Stimulated activated naive CD8-positive, alpha-beta T cell treated with anti-CD3 and anti-CD28 coated beads, Interleukin-15, Interleukin-2, amounts not matched to agents 100 ng/mL and 50 ng/mL, for 24 hours (primary cell): ENCODE data around the gene HDAC11.
"Not testable (repeated sequence)": the region's sequence is repeated elsewhere in the genome, so short reads cannot be mapped to it uniquely, and the experiment has no call there.

Experiments used
- H3K27ac Mint-ChIP-seq: one replicate; pipeline ENCODE4 v1.8.0; 2021; ENCODE audit warnings: mild to moderate bottlenecking, mixed read lengths
- H3K27me3 Mint-ChIP-seq: one replicate; pipeline ENCODE4 v1.8.0; 2021; ENCODE audit warnings: mixed read lengths
- H3K36me3 Mint-ChIP-seq: one replicate; pipeline ENCODE4 v1.8.0; 2021; ENCODE audit warnings: low read depth, mixed read lengths
- H3K4me1 Mint-ChIP-seq: one replicate; pipeline ENCODE4 v1.8.0; 2021; ENCODE audit warnings: low read depth, mixed read lengths
- H3K4me3 Mint-ChIP-seq: one replicate; pipeline ENCODE4 v1.8.0; 2021; ENCODE audit warnings: mild to moderate bottlenecking, mixed read lengths
- H3K9me3 Mint-ChIP-seq: one replicate; pipeline ENCODE4 v1.8.0; 2021; ENCODE audit warnings: mixed read lengths

HDAC11 gene

GRCh38 chr3:13479582-13480339 lies at the start of gene HDAC11:
Gene HDAC11 (plus strand): TSS chr3:13480306. CDS start chr3:13480348, 42 bp downstream.
- no peaks in the 10 kb centered on the region for H3K9me3 Mint-ChIP-seq
- no peaks in the 10 kb centered on the region for H3K27me3 Mint-ChIP-seq
- no peaks in the 10 kb centered on the region for H3K36me3 Mint-ChIP-seq
- peaks cover 16% of the 10 kb centered on the region for H3K4me1 Mint-ChIP-seq
- peak within 1 kb of the TSS; percentile 81 for H3K27ac Mint-ChIP-seq
- H3K4me3 Mint-ChIP-seq = peak within 1 kb of the TSS; percentile 88

GRCh38 chr3:13430411-13430875 lies 49.7 kb upstream of the HDAC11 start:
- not testable (repeated sequence) for H3K27ac Mint-ChIP-seq, H3K4me3 Mint-ChIP-seq, H3K36me3 Mint-ChIP-seq, H3K9me3 Mint-ChIP-seq, H3K27me3 Mint-ChIP-seq
- H3K4me1 Mint-ChIP-seq = peaks cover 24% of the 10 kb centered on the region

- Mint-ChIP-seq H3K27ac (no peak overlapping the region), H3K36me3 (no peaks in the 10 kb centered on the region), H3K9me3 (no peaks in the 10 kb centered on the region), H3K4me3 (no peak overlapping the region), H3K4me1 (peaks cover 18% of the 10 kb centered on the region), H3K27me3 (no peaks in the 10 kb centered on the region)
These were observed 48.0 kb upstream of the HDAC11 start for GRCh38 chr3:13432093-13432492.

DNA sequence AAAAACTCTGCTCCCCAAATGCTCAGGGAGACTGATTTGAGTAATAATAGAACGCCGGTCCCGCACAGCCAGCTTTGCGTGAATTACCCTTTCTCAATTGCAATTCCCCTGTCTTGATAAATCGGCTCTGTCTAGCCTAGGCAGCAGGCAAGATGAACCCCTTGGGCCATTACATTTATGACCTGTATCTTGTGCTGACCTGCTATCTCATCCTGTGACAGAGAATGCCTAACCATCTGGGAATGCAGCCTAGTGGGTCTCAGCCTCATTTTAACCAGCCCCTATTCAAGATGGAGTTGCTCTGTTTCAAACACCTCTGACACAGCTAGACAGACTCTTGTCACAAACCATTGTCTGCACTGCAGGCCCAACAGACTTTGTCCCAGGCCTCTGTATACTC lies 46.2 kb upstream of the HDAC11 start:
- no peak overlapping the region for H3K27ac Mint-ChIP-seq

DNA sequence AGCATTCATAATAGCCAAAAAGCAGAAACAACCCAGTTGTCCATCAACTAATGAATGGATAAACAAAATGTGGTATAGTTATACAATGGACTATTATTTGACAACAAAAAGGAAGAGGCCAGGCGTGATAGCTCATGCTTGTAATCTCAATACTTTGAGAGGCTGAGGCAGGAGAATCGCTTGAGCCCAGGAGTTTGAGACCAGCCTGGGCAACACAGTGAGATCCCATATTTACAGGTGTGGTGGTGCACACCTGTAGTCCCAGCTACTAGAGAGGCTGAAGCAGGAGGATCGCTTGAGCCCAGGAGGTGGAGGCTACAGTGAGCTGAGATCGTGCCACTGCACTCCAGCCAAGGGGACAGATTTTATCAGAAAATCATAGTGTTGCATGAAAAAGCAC lies 43.9 kb upstream of the HDAC11 start:
- H3K4me3 Mint-ChIP-seq, H3K27ac Mint-ChIP-seq, H3K9me3 Mint-ChIP-seq, H3K27me3 Mint-ChIP-seq, H3K4me1 Mint-ChIP-seq, H3K36me3 Mint-ChIP-seq: not testable (repeated sequence)

More for the DNA sequence above, 46.2 kb upstream of the HDAC11 start:
- Mint-ChIP-seq H3K27me3 (no peaks in the 10 kb centered on the region), H3K4me1 (peaks cover 4% of the 10 kb centered on the region), H3K9me3 (no peaks in the 10 kb centered on the region), H3K36me3 (no peaks in the 10 kb centered on the region), H3K4me3 (no peak overlapping the region)

DNA sequence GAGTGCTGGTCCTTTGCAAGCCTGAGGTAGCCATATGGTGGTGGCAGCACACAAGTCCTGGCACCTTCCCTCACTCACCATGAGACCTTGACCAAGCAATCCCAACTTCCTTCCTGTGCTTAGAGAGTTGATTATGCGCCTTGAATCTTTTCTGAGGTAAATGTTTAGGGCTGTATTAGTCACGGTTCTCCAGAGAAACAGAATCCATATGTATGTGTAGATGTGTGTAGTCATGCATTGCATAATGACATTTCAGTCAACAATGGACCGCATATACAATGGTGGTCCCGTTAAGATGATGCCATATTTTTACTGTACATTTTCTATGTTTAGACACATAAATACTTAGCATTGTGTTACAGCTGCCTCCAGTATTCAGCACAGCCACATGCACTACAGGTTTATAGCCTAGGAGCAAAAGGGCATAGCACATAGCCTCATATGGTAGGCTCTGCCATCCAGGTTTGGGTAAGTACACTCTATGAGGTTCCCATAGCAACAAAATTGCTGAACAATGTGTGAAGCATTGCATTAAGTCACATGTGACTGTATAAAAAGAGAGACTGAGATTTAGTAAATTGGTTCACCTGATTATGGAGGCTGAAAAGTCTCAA lies 39.8 kb upstream of the HDAC11 start:
- Mint-ChIP-seq H3K27me3 (no peaks in the 10 kb centered on the region), H3K4me3 (no peak overlapping the region), H3K4me1 (no peaks in the 10 kb centered on the region), H3K36me3 (no peaks in the 10 kb centered on the region), H3K9me3 (no peaks in the 10 kb centered on the region), H3K27ac (no peak overlapping the region)

- not testable (repeated sequence) for H3K9me3 Mint-ChIP-seq, H3K4me1 Mint-ChIP-seq, H3K4me3 Mint-ChIP-seq, H3K27ac Mint-ChIP-seq, H3K36me3 Mint-ChIP-seq, H3K27me3 Mint-ChIP-seq
These were observed 37.2 kb upstream of the HDAC11 start for GRCh38 chr3:13442882-13443281.

DNA sequence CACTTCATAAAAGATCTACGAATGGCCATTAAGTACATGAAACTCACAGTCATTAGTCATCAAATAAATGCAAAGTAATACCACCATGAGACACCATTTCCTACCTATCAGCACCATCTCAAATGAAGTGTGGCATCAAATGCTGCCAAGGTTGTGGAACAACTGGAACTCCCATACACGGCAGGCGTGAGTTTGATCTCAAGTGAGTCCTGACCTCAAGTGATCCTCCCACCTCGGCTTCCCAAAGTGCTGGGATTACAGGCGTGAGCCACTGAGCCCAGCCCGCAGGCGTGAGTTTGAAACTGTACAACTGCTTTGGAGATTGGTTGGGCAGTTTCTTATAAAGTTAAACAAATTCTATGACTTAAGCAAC lies 28.8 kb upstream of the HDAC11 start:
- Mint-ChIP-seq H3K27ac (peak overlapping the region; percentile 88), H3K4me1 (peaks cover 25% of the 10 kb centered on the region), H3K9me3 (no peaks in the 10 kb centered on the region), H3K27me3 (no peaks in the 10 kb centered on the region), H3K36me3 (no peaks in the 10 kb centered on the region), H3K4me3 (peak overlapping the region; percentile 84)

DNA sequence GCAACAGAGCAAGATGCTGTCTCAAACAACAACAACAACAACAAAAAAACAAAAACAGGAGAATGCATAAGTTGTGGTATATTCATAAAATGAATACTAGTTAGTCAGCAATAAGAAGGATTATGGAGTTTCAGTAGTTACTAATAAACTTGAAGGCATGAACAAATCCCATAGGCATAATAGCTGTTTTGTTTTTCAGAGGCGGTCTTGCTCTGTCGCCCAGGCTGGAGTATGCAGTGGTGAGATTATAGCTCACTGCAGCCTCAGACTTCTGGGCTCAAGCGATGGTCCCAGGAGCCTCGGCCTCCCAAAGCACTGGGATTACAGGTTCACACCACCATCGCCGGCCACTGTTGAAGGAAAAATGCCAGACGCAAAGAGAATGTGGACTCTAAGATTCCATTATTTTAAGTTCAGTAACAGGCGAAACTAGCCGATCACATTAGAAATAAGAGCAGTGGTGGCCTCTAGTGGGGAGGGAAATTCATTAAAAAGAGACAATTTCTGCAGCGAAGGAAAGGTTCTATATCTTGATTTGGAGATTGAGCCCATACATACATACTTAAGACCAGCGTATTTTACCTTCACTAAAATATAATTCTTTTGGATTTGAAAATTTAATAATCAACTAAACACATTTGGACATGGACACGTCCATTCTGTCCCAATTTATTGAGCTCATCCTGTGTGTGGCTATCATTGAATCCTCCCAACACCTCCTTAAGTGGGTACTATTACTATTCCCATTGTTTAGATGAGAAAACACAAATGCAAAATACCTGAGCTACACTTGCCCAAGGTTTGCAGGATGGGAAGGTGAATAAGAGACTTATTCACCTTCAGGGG lies 27.4 kb upstream of the HDAC11 start:
- H3K4me3 Mint-ChIP-seq = peak overlapping the region; percentile 84
- no peaks in the 10 kb centered on the region for H3K9me3 Mint-ChIP-seq
- H3K27ac Mint-ChIP-seq = peak overlapping the region; percentile 88

DNA sequence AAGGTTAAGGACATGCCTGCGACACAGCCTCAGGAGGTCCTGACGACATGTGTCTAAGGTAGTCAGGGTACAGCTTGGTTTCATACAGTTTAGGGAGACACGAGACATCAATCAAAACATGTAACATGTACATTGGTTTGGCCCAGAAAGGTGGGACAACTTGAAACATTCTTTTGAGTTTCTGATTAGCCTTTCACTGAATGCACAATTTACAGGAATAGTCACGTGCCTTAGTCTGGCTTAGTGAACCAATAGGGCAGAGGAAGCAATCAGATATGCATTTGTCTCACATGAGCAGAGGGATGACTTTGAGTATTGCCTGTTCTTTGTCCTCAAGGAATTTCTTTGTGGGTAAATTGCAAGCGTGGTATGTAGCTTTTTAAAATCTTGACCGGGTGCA lies 24.5 kb upstream of the HDAC11 start:
- Mint-ChIP-seq H3K4me3 (no peak overlapping the region), H3K9me3 (no peaks in the 10 kb centered on the region), H3K27ac (no peak overlapping the region), H3K27me3 (no peaks in the 10 kb centered on the region), H3K4me1 (peaks cover 18% of the 10 kb centered on the region), H3K36me3 (no peaks in the 10 kb centered on the region)

More for the DNA sequence above, 27.4 kb upstream of the HDAC11 start:
- peaks cover 25% of the 10 kb centered on the region for H3K4me1 Mint-ChIP-seq
- no peaks in the 10 kb centered on the region for H3K36me3 Mint-ChIP-seq
- H3K27me3 Mint-ChIP-seq = no peaks in the 10 kb centered on the region

GRCh38 chr3:13457593-13457992 lies 22.5 kb upstream of the HDAC11 start:
- Mint-ChIP-seq H3K36me3 (no peaks in the 10 kb centered on the region), H3K4me1 (peaks cover 2% of the 10 kb centered on the region)

GRCh38 chr3:13459605-13460340 lies 20.3 kb upstream of the HDAC11 start:
- Mint-ChIP-seq H3K27me3 (no peaks in the 10 kb centered on the region), H3K36me3 (no peaks in the 10 kb centered on the region), H3K9me3 (no peaks in the 10 kb centered on the region), H3K4me1 (no peaks in the 10 kb centered on the region), H3K4me3 (no peak overlapping the region), H3K27ac (no peak overlapping the region)

More at GRCh38 chr3:13457593-13457992, 22.5 kb upstream of the HDAC11 start:
- Mint-ChIP-seq H3K27ac (no peak overlapping the region), H3K4me3 (no peak overlapping the region), H3K27me3 (no peaks in the 10 kb centered on the region), H3K9me3 (no peaks in the 10 kb centered on the region)

GRCh38 chr3:13460341-13460736 lies 19.8 kb upstream of the HDAC11 start:
- Mint-ChIP-seq H3K36me3 (no peaks in the 10 kb centered on the region), H3K27ac (no peak overlapping the region), H3K9me3 (no peaks in the 10 kb centered on the region), H3K4me3 (no peak overlapping the region), H3K4me1 (no peaks in the 10 kb centered on the region), H3K27me3 (no peaks in the 10 kb centered on the region)

GRCh38 chr3:13461169-13462124 lies 18.7 kb upstream of the HDAC11 start:
- Mint-ChIP-seq H3K27ac (no peak overlapping the region), H3K36me3 (no peaks in the 10 kb centered on the region), H3K4me3 (no peak overlapping the region), H3K9me3 (no peaks in the 10 kb centered on the region), H3K27me3 (no peaks in the 10 kb centered on the region), H3K4me1 (no peaks in the 10 kb centered on the region)
